Stimulated activated CD4-positive, alpha-beta T cell treated with anti-CD3 and anti-CD28 coated beads, Interleukin-2, amount 100 ng/mL, for 24 hours (primary cell): ENCODE data around the gene NTMT1.

Experiments used
- DNase-seq, 2 donors: peaks; one replicate each; pipeline ENCODE4 v3.0.0-alpha.2; 2020

Gene NTMT1

DNA sequence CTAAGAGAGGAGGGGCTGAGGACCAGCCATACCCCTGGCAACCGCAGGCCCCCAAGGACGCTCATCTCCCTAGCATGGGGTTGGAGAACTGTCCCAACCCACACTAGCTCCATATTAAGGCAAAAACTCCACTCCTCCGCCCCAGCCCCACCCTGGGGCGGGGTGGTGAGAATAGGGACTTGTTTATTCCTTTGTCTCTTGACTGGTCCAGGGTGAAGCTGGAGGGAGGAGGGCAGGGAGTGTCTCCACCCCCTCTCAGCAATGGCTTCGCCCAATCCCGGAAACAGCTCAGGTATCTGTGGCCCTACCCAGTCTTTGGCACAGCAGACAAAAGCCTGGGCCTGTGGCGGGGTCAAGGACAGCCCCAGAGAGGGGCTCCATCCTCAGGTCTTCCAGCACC, 56.4 kb downstream of the NTMT1 start:
- no peak for DNase-seq

DNA sequence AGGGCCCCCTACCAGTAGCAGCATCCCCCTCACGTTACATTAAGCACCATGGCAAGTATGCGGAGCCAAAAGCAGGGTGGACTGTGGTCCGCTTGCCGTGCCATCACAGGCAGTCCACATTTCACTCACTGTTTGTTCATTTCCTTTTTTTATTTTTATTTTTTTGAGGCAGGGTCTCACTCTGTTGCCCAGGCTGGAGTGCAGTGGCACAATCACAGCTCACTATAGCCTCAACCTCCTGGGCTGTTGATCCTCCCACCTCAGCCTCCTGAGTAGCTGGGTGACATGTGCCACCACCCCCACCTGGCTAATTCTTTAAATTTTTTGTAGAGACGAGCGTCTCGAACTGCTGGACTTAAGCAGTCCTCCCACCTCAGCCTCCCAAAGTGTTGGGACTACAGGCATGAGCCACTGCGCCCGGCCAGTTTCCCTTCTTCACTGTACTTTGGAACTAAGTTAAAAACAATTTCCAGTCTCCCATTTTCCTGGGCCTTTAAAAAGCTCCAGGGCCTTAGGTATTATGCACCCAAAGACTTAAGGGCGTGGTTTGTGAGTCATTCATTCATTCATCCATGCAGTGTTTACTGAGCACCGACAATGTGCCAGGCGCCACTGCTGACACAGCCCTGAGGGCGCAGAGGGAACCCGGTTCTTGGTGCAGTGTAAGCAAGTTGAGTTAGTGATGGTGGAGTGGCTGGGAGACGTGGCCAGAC, 59.4 kb downstream of the NTMT1 start:
- DNase-seq = no peak
